Amniotic epithelial cell (primary cell): ENCODE data around the gene MRPL36.

Source experiments
- DNase-seq: peaks from one replicate; pipeline ENCODE4 v3.0.0-alpha.2; 2010; ENCODE audit warnings: low read depth

The MRPL36 gene

DNA sequence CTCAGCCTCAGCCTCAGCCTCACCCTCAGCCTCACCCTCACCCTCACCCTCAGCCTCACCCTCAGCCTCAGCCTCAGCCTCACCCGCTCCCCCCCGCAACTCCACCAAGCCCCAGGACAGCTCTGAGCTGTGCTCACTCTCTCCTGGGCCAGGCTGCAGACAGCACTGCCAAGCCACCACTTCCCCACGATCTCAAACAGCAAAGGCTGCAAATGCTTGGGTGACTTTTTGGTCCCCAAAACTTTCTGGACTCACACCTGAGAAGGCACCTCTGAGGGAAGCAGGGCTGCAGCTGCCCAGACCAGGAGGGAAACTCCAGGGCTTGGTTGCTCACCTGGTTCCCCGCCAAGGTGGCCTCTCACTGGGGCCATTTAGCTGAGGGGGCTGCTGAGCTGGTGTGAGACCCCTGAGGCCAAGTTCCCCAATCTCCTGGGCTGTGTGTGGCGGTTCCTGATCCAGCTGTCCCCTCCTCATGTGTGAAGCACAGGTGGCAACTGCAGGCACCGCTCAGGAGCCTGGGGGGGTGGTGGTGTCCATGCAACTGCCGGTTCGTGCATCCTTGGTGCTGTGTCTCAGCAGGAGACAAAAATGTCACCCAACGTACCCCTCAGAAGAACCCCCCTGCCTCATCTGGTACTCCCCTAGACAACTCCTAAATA is 17.8 kb downstream of the MRPL36 start:
- no peak for DNase-seq

DNA sequence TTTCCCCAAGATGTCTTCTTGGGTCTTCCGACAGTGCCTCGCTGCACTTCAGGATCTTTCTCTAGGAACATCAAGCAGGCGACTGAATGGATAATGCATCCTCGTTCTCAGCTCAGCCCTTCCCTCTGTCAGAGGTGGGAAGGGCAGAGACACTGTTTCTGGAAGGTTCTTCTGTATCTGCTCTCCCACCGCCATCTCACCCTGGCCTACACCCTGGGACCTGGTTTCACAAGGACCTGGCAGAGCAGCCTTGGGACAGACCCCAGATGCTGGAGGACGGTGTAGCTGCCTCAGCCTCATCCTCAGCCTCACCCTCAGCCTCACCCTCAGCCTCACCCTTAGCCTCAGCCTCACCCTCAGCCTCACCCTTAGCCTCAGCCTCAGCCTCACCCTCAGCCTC is 18.5 kb downstream of the MRPL36 start:
- DNase-seq, result no peak

DNA sequence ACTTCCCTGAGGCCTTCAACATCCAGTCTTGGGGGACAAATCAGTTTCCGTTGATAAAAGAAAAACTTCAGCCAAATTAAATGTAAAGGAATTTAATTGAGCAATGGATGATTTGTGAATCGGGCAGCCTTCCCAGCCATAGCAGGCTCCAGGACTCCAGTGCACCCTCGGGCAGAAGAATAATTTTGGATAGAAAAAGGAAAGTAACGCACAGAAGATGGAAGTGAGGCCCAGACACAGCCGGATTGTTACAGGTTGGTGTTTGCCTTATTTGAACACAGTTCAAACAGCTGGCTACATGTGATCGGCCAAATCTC is 19.1 kb downstream of the MRPL36 start:
- no peak for DNase-seq

DNA sequence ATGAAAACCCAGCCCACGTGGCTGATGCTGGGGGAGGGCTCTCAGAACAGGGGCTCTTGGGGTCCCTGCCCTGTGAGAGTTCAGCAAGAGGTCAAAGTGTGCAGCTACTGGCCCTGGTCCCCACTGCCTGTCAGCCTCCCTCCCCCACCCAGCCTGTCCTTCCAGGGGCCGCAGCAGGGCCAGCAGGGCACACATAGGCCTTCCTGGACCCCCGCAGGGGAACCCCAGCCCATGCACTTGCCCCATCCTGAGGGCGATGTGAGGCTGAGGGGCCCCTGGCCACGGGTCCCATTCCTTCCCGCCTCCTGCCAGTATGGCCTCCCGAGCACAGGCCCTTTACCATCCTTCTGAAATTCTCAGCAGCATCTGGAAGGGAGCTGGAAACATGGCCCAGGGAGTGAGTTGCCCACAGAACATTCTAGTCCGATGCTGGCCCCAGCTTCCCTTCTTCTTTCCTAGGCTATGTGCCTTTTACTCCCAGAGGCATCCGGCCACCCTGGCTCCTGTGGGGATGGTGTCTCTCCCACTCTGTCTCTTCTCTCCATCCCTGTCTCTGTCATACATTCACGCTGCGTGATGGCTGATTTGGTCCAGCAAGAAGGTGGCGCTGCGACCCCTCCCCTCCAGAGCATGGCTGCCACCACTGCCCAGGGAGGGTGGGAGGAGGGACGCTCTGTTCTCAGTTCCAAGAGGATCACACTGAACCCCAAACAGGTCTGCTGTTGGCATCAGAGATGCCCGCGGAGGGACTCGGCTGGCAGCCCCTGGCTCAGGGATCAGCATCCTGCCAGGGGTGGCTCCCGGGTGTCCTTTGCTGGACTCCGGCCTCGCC is 19.6 kb downstream of the MRPL36 start:
- no peak for DNase-seq

DNA sequence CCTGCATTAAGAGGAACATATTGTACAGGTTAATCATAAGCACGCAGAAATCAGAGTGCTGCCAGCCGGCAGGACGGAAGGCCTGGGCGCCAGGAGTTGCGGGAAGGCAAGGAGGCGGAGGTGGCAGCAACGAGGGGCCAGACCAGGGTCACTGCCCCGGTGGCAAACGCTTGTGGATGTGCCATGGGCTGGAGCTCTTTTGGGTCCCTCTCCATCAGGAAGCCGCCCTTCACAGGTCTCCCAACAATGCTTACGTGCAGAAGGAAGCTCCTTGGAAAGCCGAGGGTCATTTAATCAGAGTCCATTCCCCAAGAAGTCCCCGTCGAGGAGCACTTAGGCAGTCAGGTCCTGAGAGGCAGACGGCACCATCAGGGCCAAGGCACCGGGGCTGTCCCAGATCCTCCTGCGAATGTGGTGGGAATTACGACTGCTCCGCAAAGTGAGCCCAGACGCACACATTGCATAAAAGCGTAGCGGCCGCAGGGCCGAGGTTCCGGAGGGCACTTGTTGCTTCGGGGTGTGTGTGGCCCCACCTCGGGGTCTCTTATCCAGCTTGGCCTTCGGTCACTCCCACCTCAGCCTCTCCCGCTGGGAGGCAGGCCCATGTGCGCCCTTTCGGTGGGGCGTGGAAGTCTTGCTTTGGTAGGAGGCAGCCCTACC is 20.5 kb downstream of the MRPL36 start:
- no peak for DNase-seq

DNA sequence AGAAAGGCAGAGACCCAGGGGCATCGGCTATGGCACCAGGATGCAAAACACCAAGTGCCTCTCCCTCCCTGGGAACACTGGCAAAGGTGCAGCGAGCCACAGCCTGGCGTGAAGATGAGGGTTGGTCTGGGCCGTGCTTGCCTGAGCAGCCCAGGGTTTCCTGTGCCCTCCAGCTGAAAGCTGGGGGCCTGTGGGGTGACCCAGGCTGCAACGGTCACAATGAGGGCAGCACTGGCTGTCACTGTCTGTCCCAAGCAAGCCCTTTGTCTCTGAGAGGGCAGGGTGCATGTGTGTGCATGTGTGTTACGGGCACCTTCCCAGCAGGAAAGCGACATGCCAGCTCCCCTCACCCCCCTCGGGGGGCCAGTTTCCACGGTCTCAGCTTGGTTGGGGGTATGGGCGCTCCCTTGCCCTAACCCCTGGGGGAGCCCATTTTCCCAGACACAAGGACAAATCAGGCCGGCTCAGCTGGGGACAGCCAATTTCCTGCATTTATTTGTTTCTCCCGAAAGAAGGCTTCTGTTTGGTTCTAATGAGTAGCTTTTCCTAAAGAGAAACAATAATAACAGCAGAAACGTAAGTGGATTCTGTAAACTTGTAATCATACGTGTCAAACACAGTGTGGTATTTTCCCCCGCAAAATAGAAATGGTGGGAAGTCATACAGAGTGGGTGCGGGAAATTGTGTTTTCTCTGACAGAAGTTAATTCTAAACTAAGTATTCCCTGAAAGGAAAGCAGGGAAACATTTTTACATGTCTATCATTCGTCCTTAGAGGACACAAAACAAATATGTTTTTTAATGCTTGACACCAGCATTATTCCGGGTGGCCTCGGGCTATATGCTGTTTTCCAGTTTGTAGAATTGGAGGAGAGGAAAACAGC is 21.3 kb downstream of the MRPL36 start:
- DNase-seq, result no peak

DNA sequence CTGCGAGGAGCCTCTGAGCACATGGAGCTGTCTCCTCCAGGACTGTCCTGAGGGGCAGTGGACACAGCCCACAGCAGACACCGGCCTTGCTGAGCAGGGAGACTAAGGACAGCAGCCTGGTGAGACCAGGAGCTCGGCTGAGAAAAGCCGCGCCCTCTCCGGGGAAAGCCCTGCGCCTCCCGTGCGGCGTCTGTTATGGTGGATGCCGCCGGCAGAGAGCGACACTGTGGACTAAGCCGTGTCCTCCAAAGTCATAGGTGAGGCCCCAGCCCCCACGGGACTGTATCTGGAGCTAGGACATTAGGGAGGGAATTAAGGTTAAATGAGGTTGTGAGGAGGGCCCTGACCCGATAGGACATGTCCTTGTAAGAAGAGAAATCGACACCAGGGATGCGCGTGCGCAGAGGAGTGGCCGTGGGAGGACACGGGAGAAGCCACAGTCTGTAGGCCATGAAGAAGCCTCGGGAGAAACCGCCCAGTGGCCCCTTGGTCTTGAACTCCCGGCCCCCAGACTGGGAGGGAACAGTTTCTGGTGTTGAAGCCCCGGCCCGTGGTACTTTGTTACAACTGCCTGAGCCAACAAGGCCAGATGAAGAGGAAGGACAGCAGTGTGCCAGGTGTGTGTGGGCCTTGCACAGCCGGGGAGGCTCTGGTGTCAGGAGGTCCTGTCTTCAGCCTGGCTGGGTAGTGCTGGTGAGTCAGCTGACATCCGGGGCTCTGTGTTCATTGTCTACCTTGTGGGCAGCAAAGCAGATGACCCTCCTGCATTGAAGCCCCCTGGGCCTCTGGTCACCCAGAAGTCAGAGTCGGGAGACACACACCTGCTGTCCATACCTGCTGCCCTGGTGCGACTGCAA is 22.1 kb downstream of the MRPL36 start:
- no peak for DNase-seq

DNA sequence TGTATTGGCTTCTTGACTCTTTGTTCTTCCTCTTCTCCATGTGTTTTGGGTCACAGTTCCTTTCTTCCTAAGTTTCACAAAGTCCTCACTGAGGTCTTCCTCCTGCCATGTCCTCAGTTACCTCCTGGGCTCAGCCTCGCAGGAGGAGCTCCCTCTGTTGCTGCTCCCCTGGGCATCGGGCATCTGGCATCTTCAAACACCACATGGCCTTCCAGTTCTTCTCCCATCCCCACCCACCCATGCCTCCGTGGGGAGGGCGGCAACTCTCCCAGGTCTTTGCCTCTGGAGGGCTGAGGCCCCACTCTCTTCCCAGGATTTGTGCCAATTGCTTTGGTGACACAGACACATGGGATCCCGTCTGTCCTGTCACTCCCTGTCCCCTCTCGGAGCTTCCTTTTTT is 22.8 kb downstream of the MRPL36 start:
- DNase-seq, result no peak

DNA sequence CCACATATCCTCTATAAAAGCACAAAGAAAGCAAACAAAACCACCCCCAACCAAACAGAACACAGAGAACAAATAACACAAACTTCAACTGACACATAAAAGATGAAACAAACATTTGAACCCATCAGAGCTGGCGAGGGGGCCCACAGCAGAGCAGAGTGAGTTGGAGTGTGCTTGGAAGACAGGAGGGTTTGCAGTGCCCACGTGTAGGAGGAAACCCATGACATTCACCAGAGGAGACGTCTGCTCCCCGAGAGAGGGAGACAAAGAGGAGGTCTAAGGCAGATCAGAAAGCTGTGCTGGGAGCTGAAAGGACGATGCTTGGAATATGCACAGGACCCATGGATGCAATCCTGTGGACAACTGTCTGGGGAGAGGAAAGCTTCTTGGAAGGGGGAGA is 27.0 kb downstream of the MRPL36 start:
- DNase-seq, result peak; percentile 41

DNA sequence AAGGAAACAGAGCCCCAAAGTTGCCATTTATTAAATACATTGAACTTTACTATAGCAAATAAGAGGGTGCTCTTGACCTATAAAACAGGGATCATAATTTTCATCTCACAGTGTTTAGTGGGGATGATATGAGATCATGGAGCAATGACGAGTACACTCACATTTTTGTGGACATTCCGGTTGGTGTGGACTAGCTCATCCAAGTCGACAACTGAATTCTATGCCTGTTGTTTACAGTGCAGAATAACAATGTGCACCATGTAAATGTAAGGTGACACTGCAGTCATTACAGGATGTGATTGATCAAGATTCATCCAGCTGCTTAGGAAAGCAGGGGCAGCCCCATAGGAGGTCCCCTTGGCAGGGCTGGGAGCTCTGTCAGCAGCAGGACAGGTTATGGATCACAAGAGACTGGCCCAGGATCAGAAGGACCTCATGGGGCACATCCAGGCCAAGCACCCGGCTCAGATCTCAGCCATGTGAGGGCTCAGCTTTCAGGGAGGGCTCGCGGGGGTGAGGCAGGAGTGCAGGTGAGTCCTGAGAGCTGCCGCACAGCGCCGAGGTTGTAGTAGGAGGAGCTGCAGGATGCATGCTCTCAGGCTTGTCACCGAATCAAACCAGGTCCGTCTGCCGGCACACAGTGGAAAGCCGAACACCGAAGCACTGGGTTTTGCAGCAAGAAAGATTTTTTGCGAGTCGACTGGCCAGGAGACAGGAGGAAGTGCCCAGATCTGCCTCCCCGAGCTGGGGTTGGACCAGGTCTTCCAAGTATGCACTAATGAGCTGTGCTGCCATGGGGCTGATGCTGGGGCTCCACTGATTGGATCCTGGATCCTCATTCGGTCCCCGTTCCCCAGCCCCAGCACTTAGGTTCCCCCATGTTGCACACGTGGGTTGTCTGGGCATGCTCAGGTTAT is 28.2 kb downstream of the MRPL36 start:
- DNase-seq, result no peak

DNA sequence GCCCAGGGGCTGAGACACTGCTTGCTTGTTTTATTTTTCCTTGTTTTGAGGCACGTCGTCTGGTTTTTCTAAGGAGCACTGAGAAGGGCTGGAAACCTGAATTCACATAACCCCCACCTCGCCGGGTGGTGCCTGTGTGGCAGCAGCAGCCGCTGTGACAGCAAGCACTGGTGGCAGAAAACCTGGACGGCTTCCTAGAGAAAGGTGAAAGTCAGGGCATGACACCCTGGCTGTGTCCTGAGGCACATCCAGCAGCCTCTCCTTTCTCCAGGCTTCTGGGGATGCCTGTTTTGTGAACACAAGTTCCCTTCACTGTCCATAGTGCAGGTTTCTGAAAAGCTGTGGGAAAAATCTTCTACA is 29.2 kb downstream of the MRPL36 start:
- no peak for DNase-seq

DNA sequence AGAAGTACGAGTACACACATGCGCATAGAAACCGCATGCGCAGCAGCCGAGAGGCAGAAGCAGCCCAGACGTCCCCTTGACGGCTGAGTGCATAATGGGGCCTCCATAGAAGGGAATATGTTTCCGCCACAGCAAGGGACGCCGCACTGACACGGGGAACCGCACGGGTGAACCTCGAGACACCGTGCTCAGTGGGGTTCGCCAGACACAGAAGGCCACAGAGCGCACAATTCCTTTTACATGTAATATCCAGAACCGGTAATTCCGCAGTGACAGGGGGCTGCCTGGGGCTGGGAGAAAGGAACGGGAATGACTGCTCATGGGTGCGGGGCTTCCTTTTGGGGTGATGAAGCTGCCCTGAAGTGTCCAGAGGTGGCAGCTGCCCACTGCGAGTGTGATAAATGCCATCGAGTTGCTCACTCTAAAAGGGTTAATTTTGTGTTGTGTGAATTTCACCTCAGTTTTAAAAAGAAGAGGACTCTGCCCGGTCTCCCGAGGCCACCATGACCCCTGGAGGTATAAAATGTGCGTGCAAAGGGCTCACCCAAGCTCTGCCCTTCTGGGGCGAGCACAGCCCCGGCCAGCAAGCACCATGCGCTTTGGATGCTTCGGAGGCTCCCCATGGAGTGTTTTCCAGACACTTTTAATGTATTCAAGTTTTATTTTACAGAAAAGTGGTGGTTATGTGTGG is 29.7 kb downstream of the MRPL36 start:
- DNase-seq, result no peak

DNA sequence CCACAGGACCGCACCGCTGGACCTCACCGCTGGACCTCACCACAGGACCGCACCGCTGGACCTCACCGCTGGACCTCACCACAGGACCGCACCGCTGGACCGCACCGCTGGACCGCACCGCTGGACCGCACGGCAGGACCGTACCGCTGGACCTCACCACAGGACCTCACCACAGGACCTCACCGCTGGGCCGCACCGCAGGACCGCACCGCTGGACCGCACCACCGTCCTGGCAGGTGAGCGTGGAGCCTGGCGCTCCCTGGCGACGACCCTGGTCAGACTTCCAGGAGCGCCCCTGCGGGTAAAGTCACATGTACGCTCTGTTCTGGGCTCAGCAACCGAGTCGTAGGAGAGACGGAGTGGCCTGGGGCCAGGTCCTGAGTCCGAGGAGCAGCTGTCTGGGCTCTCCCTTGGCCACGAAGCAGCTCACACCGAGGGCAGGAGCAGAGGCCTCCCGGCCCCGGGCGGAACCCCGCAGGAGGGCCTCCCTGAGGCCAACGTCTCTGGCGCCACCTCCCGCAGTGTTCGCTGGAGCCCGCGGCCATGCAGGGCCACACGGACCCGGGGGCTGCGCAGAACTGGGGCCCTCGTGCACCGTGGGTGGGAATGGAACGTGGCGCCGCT is 30.5 kb downstream of the MRPL36 start:
- DNase-seq, result no peak

DNA sequence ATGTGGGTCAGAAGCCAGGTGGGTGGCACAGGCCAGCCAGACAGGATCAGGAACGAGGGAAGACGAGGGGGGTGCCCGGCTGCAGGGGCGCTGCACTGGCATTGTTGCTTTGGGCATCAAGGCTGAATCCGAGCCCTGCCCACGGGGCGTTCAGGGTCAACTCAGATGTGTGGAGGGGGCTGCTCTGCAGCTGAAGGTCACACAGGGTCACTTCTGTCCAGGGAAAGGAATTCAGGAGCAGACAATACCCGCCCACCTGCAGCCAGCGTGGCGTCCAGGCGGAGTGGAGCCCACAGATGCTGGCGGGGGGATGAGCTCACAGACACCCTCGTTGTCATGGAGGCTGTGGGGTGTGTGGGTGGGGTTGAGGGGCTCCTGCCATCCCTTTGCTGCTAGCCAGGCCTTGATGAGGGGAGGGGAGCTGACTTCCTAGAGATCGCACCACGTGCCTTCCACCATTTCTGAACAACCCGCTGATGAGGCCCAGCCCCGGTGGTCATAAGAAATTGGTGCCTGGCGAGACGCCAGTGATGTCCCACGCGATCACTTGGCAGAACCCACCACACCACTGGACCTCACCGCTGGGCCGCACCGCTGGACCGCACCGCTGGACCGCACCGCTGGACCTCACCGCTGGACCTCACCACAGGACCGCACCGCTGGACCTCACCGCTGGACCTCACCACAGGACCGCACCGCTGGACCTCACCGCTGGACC is 31.2 kb downstream of the MRPL36 start:
- DNase-seq, result no peak

DNA sequence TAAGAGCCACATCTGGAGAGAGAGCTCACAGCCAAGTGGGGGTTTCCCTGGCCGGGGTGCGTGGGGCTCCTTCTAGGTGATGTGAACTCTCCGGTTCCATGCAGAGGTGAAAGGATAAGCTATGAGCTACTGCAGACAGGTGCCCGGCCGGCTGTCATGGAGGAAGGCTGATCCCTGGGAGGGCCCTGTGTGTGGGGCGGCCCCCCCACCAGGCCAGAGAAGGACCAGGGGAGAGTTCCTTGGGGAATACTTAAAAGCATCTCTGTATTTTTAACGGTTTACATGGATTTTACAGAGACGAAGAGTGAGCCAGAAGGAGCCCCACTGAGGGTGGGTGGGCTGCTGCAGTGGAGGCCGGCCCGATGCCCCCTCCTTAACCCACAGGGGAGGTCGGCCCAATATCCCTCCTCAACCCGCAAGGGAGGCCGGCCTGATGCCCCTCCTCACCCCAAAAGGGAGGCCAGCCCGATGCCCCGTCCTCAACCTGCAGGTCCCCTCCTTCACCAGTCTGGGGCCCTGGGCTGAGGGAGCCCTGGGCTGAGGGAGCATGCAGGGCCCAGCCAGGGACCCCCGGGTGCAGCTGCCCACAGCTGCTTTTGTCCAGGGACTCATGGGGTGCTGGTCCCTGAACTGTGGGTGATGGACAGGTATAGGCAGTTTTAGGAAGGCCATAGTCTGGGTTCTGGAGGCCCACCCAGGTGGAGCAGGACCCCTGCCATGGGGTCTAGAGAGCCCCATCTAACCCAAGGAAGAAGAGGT is 31.9 kb downstream of the MRPL36 start:
- no peak for DNase-seq

DNA sequence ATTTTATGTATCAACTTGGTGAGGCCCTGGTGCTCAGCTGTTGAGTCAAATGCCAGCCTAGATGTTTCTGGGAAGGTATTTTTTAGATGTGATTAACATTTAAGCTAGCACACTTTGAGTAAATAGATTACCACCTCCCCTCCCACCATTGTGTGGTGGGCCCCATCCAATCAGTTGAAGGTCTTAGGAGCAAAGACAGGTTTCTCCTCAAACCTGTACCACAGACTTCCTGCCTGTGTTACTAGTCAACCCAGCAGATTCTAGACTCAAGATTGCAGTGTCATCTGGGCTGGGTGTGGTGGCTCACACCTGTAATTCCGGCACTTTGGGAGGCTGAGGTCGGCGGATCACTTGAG is 33.8 kb downstream of the MRPL36 start:
- DNase-seq, result no peak

DNA sequence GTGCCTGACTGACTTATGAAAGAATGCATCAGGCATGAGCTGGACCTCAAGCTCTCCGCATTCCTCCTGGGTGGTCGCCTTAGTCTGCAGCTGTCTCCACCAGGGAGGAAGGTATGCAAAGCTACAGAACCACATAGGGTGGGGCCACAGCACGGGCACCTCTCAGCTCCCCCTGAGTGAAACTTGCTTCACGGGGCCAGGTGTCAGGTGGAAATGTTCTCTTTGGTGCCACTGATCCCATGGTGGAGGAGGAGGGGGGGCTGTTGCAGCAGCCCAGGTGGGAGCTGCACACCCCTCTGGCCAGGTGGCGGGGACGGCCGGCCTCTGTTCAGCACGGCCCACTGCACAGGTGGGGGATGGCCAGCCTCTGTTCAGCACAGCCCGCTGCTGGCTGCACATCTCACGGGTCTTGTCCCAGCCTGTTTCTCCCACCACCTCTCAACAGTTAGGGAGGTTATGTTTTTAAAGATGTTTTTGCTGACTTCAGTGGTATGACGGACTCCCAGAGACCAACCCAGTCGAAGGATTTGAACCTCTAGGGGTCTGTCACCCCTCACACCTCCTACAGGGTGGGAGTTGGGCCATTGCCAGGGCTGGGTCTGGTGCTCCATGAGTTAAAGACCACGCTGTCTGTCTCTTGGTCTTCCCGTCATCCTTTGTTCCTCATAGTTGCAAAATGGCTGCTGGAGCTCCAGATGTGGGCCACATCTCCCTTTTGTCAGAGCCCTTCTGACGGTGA is 34.3 kb downstream of the MRPL36 start:
- no peak for DNase-seq
